Trophoblast cell (in vitro differentiated cells and primary cell): ENCODE results near the gene LPGAT1.

Experiments
- DNase-seq, 2 donors: peaks; one replicate each; pipeline ENCODE4 v3.0.0-alpha.2; 2016
- H2AFZ ChIP-seq: 2 replicates; pipeline ENCODE4 v1.6.1; 2013; ENCODE audit warnings: low read length, moderate library complexity, mild to moderate bottlenecking; ENCODE audit not compliant: insufficient read depth, poor library complexity
- H2AK5ac ChIP-seq: 2 replicates; pipeline ENCODE4 v1.6.1; 2013; ENCODE audit warnings: mild to moderate bottlenecking, low read length
- H2BK120ac ChIP-seq: 2 replicates; pipeline ENCODE4 v1.6.1; 2013; ENCODE audit warnings: low read length, mild to moderate bottlenecking, moderate library complexity; ENCODE audit not compliant: insufficient read depth, poor library complexity
- H2BK12ac ChIP-seq: 2 replicates; pipeline ENCODE4 v1.6.1; 2013; ENCODE audit warnings: mild to moderate bottlenecking, low read length, moderate library complexity
- H2BK5ac ChIP-seq: 2 replicates; pipeline ENCODE4 v1.6.1; 2013; ENCODE audit warnings: low read length, low read depth, moderate library complexity, mild to moderate bottlenecking; ENCODE audit not compliant: poor library complexity
- H3K14ac ChIP-seq: 2 replicates; pipeline ENCODE4 v1.6.1; 2013; ENCODE audit warnings: mild to moderate bottlenecking, low read length
- H3K18ac ChIP-seq: 2 replicates; pipeline ENCODE4 v1.6.1; 2013; ENCODE audit warnings: mild to moderate bottlenecking, low read length
- H3K23ac ChIP-seq: 2 replicates; pipeline ENCODE4 v1.6.1; 2013; ENCODE audit warnings: low read length
- H3K27ac ChIP-seq: 2 replicates; pipeline ENCODE4 v1.5.1; 2013; ENCODE audit warnings: low read depth, mild to moderate bottlenecking, inconsistent platforms, low read length, moderate library complexity
- H3K27me3 ChIP-seq: 2 replicates; pipeline ENCODE4 v1.6.1; 2013; ENCODE audit warnings: inconsistent platforms, mild to moderate bottlenecking, low read length, moderate library complexity; ENCODE audit not compliant: insufficient read depth
- H3K36me3 ChIP-seq, 2 experiments: 1 replicate in 1 of 2; 2 replicates in 1 of 2; pipeline ENCODE4 v1.6.1; 2013; ENCODE audit warnings: low read length in 2 of 2, mild to moderate bottlenecking in 2 of 2, moderate library complexity in 1 of 2; ENCODE audit not compliant: insufficient read depth in 2 of 2, control insufficient read depth in 1 of 2
- H3K4ac ChIP-seq: 2 replicates; pipeline ENCODE4 v1.6.1; 2013; ENCODE audit warnings: low read depth, mild to moderate bottlenecking, low read length, moderate library complexity
- H3K4me1 ChIP-seq, 2 experiments: 1 replicate in 1 of 2; 2 replicates in 1 of 2; pipeline ENCODE4 v1.6.1; 2013; ENCODE audit warnings: low read length in 2 of 2, mild to moderate bottlenecking in 2 of 2, moderate library complexity in 1 of 2; ENCODE audit not compliant: insufficient read depth in 2 of 2, control insufficient read depth in 1 of 2
- H3K4me2 ChIP-seq: 2 replicates; pipeline ENCODE4 v1.6.1; 2013; ENCODE audit warnings: inconsistent platforms, mild to moderate bottlenecking, low read length, moderate library complexity
- H3K4me3 ChIP-seq: 2 replicates; pipeline ENCODE4 v1.5.1; 2013; ENCODE audit warnings: mild to moderate bottlenecking, low read depth, low read length, inconsistent platforms
- H3K79me1 ChIP-seq: one replicate; pipeline ENCODE4 v1.6.1; 2013; ENCODE audit warnings: low read length
- H3K79me2 ChIP-seq: 2 replicates; pipeline ENCODE4 v1.6.1; 2013; ENCODE audit warnings: low read length, mild to moderate bottlenecking; ENCODE audit not compliant: control insufficient read depth, insufficient read depth, poor library complexity
- H3K9ac ChIP-seq: 2 replicates; pipeline ENCODE4 v1.6.1; 2013; ENCODE audit warnings: mild to moderate bottlenecking, low read length
- H3K9me3 ChIP-seq: 2 replicates; pipeline ENCODE4 v1.6.1; 2013; ENCODE audit warnings: low read depth, mild to moderate bottlenecking, control low read depth, inconsistent platforms, low read length; ENCODE audit not compliant: insufficient read depth
- H4K12ac ChIP-seq: 2 replicates; pipeline ENCODE4 v1.6.1; 2013; ENCODE audit warnings: low read depth, mild to moderate bottlenecking, low read length, moderate library complexity
- H4K8ac ChIP-seq: 2 replicates; pipeline ENCODE4 v1.6.1; 2013; ENCODE audit warnings: low read depth, mild to moderate bottlenecking, low read length, moderate library complexity
- H4K91ac ChIP-seq: one replicate; pipeline ENCODE4 v1.6.1; 2013; ENCODE audit warnings: low read depth, mild to moderate bottlenecking, low read length, moderate library complexity
- WGBS: extraction: QIAGEN DNeasy Blood & Tissue Kit; methylation state at CpG from one replicate; pipeline ENCODE4 v1.1.7; 2013; ENCODE audit warnings: missing lambda C conversion rate; ENCODE audit not compliant: insufficient read length, insufficient coverage; ENCODE audit errors: extremely low coverage; 5-methylcytosine and 5-hydroxymethylcytosine counted together

LPGAT1 gene

DNA sequence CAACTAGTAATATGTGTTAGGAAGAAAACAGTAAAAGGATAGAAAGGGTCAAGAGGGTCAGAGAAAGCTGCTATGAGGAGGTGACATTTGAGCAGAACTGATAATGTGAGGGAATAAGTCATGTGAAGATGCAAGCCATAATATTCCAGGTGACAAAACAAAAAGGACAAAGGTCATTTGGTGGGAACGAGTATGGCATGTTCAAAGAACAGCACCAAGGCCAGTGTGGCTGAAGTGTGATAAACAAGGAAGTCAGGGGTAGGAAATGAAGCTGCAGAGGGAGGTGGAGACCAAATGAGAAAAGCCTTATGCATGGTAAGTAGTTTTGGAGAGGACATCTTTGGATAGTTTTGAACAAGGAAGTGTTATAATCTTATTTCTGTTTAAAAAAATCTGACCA lies 46.7 kb downstream of the LPGAT1 start:
- no peak overlapping the region for H3K27ac ChIP-seq
- H4K8ac ChIP-seq, result no peak overlapping the region
- H3K9me3 ChIP-seq, result no peaks in the 10 kb centered on the region
- no peak overlapping the region for H2BK12ac ChIP-seq
- H3K4ac ChIP-seq, result no peak overlapping the region
- H4K91ac ChIP-seq, result no peak overlapping the region
- no peak overlapping the region for H3K4me3 ChIP-seq
- H2BK120ac ChIP-seq, result no peak overlapping the region
- H3K9ac ChIP-seq, result no peak overlapping the region
- no peak overlapping the region for H3K23ac ChIP-seq
- H3K14ac ChIP-seq, result no peak overlapping the region
- H4K12ac ChIP-seq, result no peak overlapping the region
- H2AK5ac ChIP-seq, result no peak overlapping the region
- H3K18ac ChIP-seq, result no peak overlapping the region
- DNase-seq, result no peak
- H2BK5ac ChIP-seq, result no peak overlapping the region
- no peaks in the 10 kb centered on the region for H3K27me3 ChIP-seq
- H3K79me2 ChIP-seq, result no peaks in the 10 kb centered on the region
- WGBS, result no CpG with 5 or more reads among the region's 1 CpG
- no peak overlapping the region for H3K4me2 ChIP-seq
- H2AFZ ChIP-seq, result no peak overlapping the region
- H3K36me3 ChIP-seq, result peaks cover 0 to 2% of the 10 kb centered on the region in 2 experiments
- no peaks in the 10 kb centered on the region for H3K79me1 ChIP-seq
- H3K4me1 ChIP-seq, result no peaks in the 10 kb centered on the region

DNA sequence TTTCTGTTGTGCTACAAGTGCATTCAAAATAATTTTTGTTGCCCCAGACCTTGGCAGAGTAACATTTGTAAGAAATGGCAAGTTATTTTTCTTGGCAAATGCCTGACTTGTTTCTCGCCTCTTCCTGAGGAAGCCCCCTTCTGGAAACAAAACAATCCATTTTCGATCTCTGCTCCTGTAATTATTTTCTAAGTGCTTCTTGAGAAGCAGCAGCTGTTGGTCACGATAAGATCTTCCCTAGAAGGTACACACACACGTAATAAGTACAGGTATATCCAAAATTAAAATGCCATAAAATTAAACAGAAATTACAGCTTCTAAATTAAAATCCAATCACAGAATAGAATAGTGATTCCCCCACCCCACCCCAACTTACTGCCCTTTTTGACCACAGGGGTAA lies 47.3 kb downstream of the LPGAT1 start:
- no peak for DNase-seq
- Histone ChIP-seq H3K18ac (no peak overlapping the region), H3K79me2 (no peaks in the 10 kb centered on the region)

DNA sequence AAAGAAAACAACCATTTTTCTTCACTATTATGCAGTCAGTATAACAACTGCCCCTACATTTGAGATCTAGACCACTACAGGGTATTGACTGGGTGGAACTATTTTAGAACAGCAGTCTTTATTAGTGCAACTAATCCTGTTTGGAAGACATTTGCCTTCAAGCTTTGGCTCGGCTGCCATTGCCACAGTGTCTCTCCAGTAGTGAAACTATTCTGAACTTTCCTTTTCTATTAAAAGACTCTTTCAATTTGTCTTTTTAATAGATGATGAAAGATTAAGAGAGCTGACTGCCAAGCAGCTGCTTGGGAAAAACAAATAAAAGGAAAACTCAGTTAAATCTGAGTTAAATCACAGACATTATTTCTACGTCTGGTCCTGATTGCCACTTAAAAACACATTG lies 49.3 kb downstream of the LPGAT1 start:
- Histone ChIP-seq H3K9ac (no peak overlapping the region), H2BK120ac (no peak overlapping the region), H3K4ac (no peak overlapping the region), H3K18ac (no peak overlapping the region), H3K36me3 (no peaks in the 10 kb centered on the region), H3K4me2 (no peak overlapping the region), H4K8ac (no peak overlapping the region), H3K27me3 (no peaks in the 10 kb centered on the region), H3K79me2 (no peaks in the 10 kb centered on the region), H3K9me3 (no peaks in the 10 kb centered on the region), H3K4me3 (no peak overlapping the region), H2AFZ (no peak overlapping the region), H4K12ac (no peak overlapping the region), H2BK12ac (no peak overlapping the region), H3K14ac (no peak overlapping the region), H3K4me1 (no peaks in the 10 kb centered on the region), H3K79me1 (no peaks in the 10 kb centered on the region), H3K23ac (no peak overlapping the region), H3K27ac (no peak overlapping the region), H2BK5ac (no peak overlapping the region), H4K91ac (no peak overlapping the region), H2AK5ac (no peak overlapping the region)
- no CpG with 5 or more reads among the region's 2 CpGs for WGBS
- DNase-seq, result no peak

More for the DNA sequence above, 47.3 kb downstream of the LPGAT1 start:
- Histone ChIP-seq H3K4ac (no peak overlapping the region), H3K79me1 (no peaks in the 10 kb centered on the region), H2BK120ac (no peak overlapping the region), H3K4me1 (no peaks in the 10 kb centered on the region), H2BK5ac (no peak overlapping the region), H3K27ac (no peak overlapping the region), H2AK5ac (no peak overlapping the region), H3K4me2 (no peak overlapping the region), H2AFZ (no peak overlapping the region), H4K8ac (no peak overlapping the region), H3K36me3 (peaks cover 0 to 2% of the 10 kb centered on the region in 2 experiments), H3K14ac (no peak overlapping the region), H3K23ac (no peak overlapping the region), H3K4me3 (no peak overlapping the region), H3K27me3 (no peaks in the 10 kb centered on the region), H3K9me3 (no peaks in the 10 kb centered on the region), H2BK12ac (no peak overlapping the region), H4K12ac (no peak overlapping the region), H4K91ac (no peak overlapping the region), H3K9ac (no peak overlapping the region)
- WGBS, result no CpG with 5 or more reads among the region's 4 CpGs

DNA sequence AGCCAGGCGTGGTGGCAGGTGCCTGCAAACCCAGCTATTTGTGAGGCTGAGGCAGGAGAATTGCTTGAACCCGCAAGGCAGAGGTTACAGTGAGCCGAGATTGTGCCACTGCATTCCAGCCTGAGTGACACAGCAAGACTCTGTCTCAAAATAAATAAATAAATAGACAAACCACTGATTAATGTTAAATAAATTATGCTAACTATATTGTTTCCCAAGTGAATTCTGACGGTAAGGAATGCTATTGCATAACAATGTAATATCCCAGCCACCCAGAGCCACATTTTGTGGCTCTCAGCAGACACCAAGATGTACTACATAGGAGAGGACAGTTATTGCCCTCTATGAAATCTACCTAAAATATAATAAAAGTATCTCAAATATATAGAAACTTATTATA lies 55.4 kb downstream of the LPGAT1 start:
- Histone ChIP-seq H3K4me1 (no peaks in the 10 kb centered on the region), H3K23ac (no peak overlapping the region), H3K14ac (no peak overlapping the region), H2BK5ac (no peak overlapping the region), H2BK12ac (no peak overlapping the region), H2AFZ (no peak overlapping the region), H3K4ac (no peak overlapping the region), H4K8ac (no peak overlapping the region), H3K4me3 (no peak overlapping the region), H2BK120ac (no peak overlapping the region), H3K27ac (no peak overlapping the region), H3K18ac (no peak overlapping the region), H4K12ac (no peak overlapping the region), H2AK5ac (no peak overlapping the region), H3K79me1 (no peaks in the 10 kb centered on the region), H3K4me2 (no peak overlapping the region), H3K79me2 (no peaks in the 10 kb centered on the region), H3K27me3 (no peaks in the 10 kb centered on the region), H3K36me3 (no peaks in the 10 kb centered on the region), H3K9ac (no peak overlapping the region), H3K9me3 (no peaks in the 10 kb centered on the region), H4K91ac (no peak overlapping the region)
- no CpG with 5 or more reads among the region's 4 CpGs for WGBS
- DNase-seq, result peak in 1 of 2 donors; percentile 5
